ENCODE measurements around the gene PON2. TPM values are rescaled to one million over a fixed set of nuclear protein-coding genes. Genes with fewer than 3 reads are reported as not detected.
"Not testable (repeated sequence)": the region's sequence is repeated elsewhere in the genome, so short reads cannot be mapped to it uniquely, and the experiment has no call there.

Gene PON2
- total RNA-seq, 2 donors from 2014 or later = 89.8 to 99.4 TPM

GRCh38 chr7:95467912-95468607, 33.2 kb upstream of the PON2 start:
- TF ChIP-seq CTCF (IDR thresholded peaks at IDR 0.05) = no peak
- H3K4me1 ChIP-seq = no peaks in the 10 kb centered on the region

GRCh38 chr7:95460653-95461052, 25.8 kb upstream of the PON2 start:
- H3K4me3 ChIP-seq; H3K9me3 ChIP-seq; intact Hi-C loops (cut with DNase I); H3K4me1 ChIP-seq; H3K36me3 ChIP-seq; H3K27me3 ChIP-seq; DNase-seq; H3K9ac ChIP-seq (ENCODE audit: low read depth in 2 of 2, low read length in 2 of 2); H3K27ac ChIP-seq: not testable (repeated sequence)

More at GRCh38 chr7:95467912-95468607, 33.2 kb upstream of the PON2 start:
- H3K4me3 ChIP-seq = no peak overlapping the region
- no peaks in the 10 kb centered on the region for H3K9me3 ChIP-seq
- no peaks in the 10 kb centered on the region for H3K27me3 ChIP-seq
- no peak overlapping the region for H3K9ac ChIP-seq (ENCODE audit: low read depth in 2 of 2, low read length in 2 of 2)
- DNase-seq = no peak
- no peak overlapping the region for H3K27ac ChIP-seq
- H3K36me3 ChIP-seq = no peaks in the 10 kb centered on the region
- intact Hi-C loops (cut with DNase I) = no loop called here

- DNase-seq = no peak
- H3K36me3 ChIP-seq = no peaks in the 10 kb centered on the region
- intact Hi-C loops (cut with DNase I) = no loop called here
Observed at GRCh38 chr7:95457947-95458346, 23.1 kb upstream of the PON2 start.

GRCh38 chr7:95454438-95455045, 19.7 kb upstream of the PON2 start:
- Histone ChIP-seq H3K36me3 (no peaks in the 10 kb centered on the region), H3K27ac (no peak overlapping the region), H3K27me3 (no peaks in the 10 kb centered on the region), H3K4me3 (no peak overlapping the region), H3K9me3 (no peaks in the 10 kb centered on the region), H3K9ac (ENCODE audit: low read depth in 2 of 2, low read length in 2 of 2) (no peak overlapping the region), H3K4me1 (no peaks in the 10 kb centered on the region)
- intact Hi-C loops (cut with DNase I) = no loop called here
- TF ChIP-seq CTCF (IDR thresholded peaks at IDR 0.05) = no peak
- no peak for DNase-seq

More at GRCh38 chr7:95457947-95458346, 23.1 kb upstream of the PON2 start:
- Histone ChIP-seq H3K4me1 (no peaks in the 10 kb centered on the region), H3K9me3 (no peaks in the 10 kb centered on the region), H3K27me3 (no peaks in the 10 kb centered on the region), H3K27ac (no peak overlapping the region), H3K4me3 (no peak overlapping the region), H3K9ac (ENCODE audit: low read depth in 2 of 2, low read length in 2 of 2) (no peak overlapping the region)
- no peak for TF ChIP-seq CTCF (IDR thresholded peaks at IDR 0.05)

GRCh38 chr7:95446618-95447017, 11.8 kb upstream of the PON2 start:
- TF ChIP-seq CTCF (IDR thresholded peaks at IDR 0.05) = no peak
- Histone ChIP-seq H3K4me3 (no peak overlapping the region), H3K36me3 (no peaks in the 10 kb centered on the region), H3K9ac (ENCODE audit: low read depth in 2 of 2, low read length in 2 of 2) (no peak overlapping the region), H3K27ac (no peak overlapping the region), H3K4me1 (no peaks in the 10 kb centered on the region), H3K27me3 (no peaks in the 10 kb centered on the region), H3K9me3 (no peaks in the 10 kb centered on the region)
- intact Hi-C loops (cut with DNase I) = no loop called here
- DNase-seq = no peak

DNA sequence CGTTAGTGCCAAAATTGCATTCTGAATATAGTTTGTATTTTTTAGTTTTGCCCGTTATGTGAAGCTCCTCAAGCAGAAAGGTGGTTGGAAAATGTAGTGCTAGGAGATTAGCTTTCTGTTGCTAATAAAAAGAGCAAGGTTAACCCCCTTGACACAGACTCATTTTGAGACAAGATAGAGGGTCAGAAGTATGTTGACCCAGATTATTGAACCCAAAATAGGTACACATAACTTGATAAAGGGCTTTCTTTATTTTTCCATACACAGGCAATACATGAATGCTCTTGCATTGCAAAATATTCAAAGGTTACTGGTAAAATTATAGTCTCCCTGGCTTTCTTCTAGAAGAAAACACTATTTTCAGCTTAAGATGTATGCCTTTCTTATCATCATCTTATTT, 10.0 kb upstream of the PON2 start:
- no peaks in the 10 kb centered on the region for H3K36me3 ChIP-seq
- no peak for DNase-seq
- intact Hi-C loops (cut with DNase I) = no loop called here
- no peak for TF ChIP-seq CTCF (IDR thresholded peaks at IDR 0.05)
- no peak overlapping the region for H3K4me3 ChIP-seq
- H3K9me3 ChIP-seq = no peaks in the 10 kb centered on the region
- no peak overlapping the region for H3K27ac ChIP-seq
- no peak overlapping the region for H3K9ac ChIP-seq (ENCODE audit: low read depth in 2 of 2, low read length in 2 of 2)
- H3K4me1 ChIP-seq = no peaks in the 10 kb centered on the region
- H3K27me3 ChIP-seq = no peaks in the 10 kb centered on the region

All from colonic mucosa (tissue), 4 donors.